ENCODE measurements around the gene CFAP97. TPM values are rescaled to one million over a fixed set of nuclear protein-coding genes. Genes with fewer than 3 reads are reported as not detected.

Gene CFAP97
- total RNA-seq, 2 donors from 2014 or later: 14.1 to 15.1 TPM

GRCh38 chr4:185192059-185192458, 11.7 kb downstream of the CFAP97 start:
- no peak overlapping the region for H3K27ac ChIP-seq
- H3K27me3 ChIP-seq: no peaks in the 10 kb centered on the region
- H3K4me1 ChIP-seq: no peaks in the 10 kb centered on the region
- no peak for TF ChIP-seq CTCF (IDR thresholded peaks at IDR 0.05)
- no peaks in the 10 kb centered on the region for H3K36me3 ChIP-seq
- no peak overlapping the region for H3K4me3 ChIP-seq
- H3K9me3 ChIP-seq: no peaks in the 10 kb centered on the region
- DNase-seq (ENCODE audit: low spot score): no peak

DNA sequence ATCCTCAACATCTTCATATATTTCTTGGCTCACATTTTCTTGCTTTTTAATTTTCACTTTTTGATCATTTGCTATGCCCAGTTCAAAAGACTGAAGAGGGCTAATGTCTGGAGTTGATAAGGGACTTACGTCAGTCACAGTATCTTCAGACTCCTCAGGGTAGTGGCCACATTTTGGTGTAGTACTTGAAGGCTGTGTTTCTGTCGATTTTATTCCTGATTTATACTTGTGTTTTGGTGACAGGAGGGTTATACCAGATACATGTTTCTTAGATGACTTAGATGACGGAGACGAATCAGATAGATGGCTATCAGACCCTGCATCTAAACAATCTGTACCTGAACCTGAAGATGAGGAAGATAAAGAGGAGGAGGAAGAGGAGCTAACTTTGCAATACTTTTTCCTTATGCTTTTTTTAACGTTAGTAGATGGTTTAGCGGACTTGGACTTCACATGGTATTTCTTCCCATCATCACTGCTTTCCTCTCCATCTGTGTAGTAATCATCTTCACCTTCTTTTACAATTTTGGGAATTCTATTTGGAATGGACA, 13.4 kb downstream of the CFAP97 start:
- H3K36me3 ChIP-seq: no peaks in the 10 kb centered on the region
- H3K27me3 ChIP-seq: no peaks in the 10 kb centered on the region
- no peak overlapping the region for H3K27ac ChIP-seq
- DNase-seq (ENCODE audit: low spot score): no peak
- no peaks in the 10 kb centered on the region for H3K4me1 ChIP-seq
- H3K4me3 ChIP-seq: no peak overlapping the region
- no peaks in the 10 kb centered on the region for H3K9me3 ChIP-seq
- no peak for TF ChIP-seq CTCF (IDR thresholded peaks at IDR 0.05)

- no peaks in the 10 kb centered on the region for H3K4me1 ChIP-seq
- no peak overlapping the region for H3K4me3 ChIP-seq
- no peak for DNase-seq (ENCODE audit: low spot score)
- no peaks in the 10 kb centered on the region for H3K36me3 ChIP-seq
- no peak for TF ChIP-seq CTCF (IDR thresholded peaks at IDR 0.05)
- no peaks in the 10 kb centered on the region for H3K27me3 ChIP-seq
- no peaks in the 10 kb centered on the region for H3K9me3 ChIP-seq
- no peak overlapping the region for H3K27ac ChIP-seq
Measured at GRCh38 chr4:185189606-185190305, 14.0 kb downstream of the CFAP97 start.

GRCh38 chr4:185186769-185187168, 17.0 kb downstream of the CFAP97 start:
- DNase-seq (ENCODE audit: low spot score): no peak
- H3K36me3 ChIP-seq: no peaks in the 10 kb centered on the region
- no peaks in the 10 kb centered on the region for H3K9me3 ChIP-seq
- H3K27ac ChIP-seq: no peak overlapping the region
- no peak overlapping the region for H3K4me3 ChIP-seq
- no peak for TF ChIP-seq CTCF (IDR thresholded peaks at IDR 0.05)
- no peaks in the 10 kb centered on the region for H3K27me3 ChIP-seq
- no peaks in the 10 kb centered on the region for H3K4me1 ChIP-seq

DNA sequence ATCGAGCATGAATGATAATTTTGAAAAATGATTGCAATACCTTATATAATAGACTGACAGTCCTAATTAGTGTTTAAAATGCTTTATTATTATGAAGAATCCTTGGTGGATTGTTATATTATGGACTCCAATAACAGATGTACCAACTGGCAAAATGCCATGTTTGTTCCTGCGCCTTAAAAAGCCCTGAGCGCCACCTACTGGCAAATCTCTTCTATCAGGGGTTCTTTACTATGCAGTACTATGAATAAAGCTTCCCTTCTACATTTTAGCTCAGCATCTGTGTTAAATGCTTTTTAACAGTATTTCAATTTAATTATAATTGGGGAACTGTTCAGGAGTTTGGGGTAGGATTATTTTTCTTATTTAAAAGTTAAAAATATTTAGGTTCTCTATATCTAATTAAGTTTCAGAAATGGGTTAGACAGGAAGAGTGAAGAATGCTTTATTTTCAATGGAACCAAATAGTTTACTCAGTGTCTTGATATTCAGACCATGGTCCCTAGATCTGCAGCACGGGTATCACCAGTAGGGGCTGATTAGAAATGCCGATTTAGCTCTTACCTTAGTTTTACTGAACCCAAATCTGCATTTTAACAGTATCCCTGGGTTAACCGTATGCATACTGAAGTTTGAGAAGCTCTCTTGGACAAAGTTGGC, 20.0 kb downstream of the CFAP97 start:
- peak; percentile 84 for DNase-seq (ENCODE audit: low spot score)
- no peaks in the 10 kb centered on the region for H3K9me3 ChIP-seq
- no peak overlapping the region for H3K4me3 ChIP-seq
- peak; percentile 57 to 86 for TF ChIP-seq CTCF (IDR thresholded peaks at IDR 0.05)
- no peaks in the 10 kb centered on the region for H3K4me1 ChIP-seq
- no peak overlapping the region for H3K27ac ChIP-seq
- no peaks in the 10 kb centered on the region for H3K36me3 ChIP-seq
- no peaks in the 10 kb centered on the region for H3K27me3 ChIP-seq

Data from right atrium auricular region (tissue), 2 donors.